Measurements from ENCODE around the gene SERINC3.
"Not testable (repeated sequence)": the region's sequence is repeated elsewhere in the genome, so short reads cannot be mapped to it uniquely, and the experiment has no call there.

The SERINC3 gene

DNA sequence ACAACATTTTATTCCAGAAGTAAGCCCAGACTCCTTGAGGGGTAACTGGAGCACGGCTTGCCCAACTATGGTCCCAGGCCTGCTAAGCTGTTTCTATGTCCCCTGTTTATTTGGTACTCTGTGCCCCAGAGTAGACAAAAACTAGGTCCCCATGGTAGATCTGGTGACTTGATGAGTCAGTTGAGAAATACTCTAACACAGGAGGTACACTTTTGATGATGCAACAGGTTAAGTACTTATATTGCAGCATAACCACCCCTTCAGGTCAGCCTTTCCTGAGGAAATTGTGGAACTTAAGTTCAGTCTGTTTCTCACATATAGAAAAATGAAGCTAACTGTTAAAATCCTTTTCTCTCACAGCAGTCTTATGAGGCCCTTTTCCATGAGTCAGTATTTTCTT, 26.6 kb downstream of the SERINC3 start:
- in situ Hi-C loops (cut with MboI; ENCODE audit: low sequenced_read_pairs), result no loop called here

DNA sequence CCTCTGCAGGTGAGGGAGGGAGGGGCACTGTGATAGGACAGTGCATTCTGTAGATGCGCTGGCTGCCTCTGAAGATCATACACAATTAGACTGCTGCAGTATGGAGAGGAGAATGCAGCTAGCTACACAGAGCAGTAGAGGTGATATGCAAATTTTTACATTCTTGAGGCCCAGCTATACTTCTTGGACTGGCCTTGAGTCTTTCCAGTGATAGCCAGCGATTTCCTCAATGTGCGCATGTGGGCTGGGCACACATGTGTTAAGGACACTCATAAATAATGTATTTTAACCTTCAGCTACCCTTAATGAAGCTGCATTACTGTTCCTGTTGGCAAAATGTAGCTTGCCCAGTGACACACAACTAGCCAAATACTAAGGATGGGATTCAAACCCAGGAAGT, 27.2 kb downstream of the SERINC3 start:
- in situ Hi-C loops (cut with MboI; ENCODE audit: low sequenced_read_pairs), result no loop called here

DNA sequence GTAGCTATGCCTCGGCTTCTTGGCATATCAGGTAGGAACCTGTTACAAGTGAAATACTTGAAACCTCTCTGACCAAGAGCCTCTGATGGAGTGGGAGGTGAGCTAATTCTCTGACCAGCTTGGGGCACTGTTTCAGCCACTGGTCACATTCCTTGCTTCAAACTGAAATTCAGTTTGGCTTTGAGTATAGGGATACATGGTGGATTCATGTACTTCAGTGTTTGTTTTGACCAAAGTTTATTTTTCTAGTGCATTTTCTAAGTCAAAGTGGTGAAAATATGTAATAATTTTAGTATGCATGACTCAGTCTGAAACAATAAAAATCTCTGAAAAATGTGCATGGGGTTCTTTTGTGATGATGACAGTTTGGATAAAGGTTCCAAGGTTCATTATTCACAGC, 27.6 kb downstream of the SERINC3 start:
- in situ Hi-C loops (cut with MboI; ENCODE audit: low sequenced_read_pairs), result no loop called here

DNA sequence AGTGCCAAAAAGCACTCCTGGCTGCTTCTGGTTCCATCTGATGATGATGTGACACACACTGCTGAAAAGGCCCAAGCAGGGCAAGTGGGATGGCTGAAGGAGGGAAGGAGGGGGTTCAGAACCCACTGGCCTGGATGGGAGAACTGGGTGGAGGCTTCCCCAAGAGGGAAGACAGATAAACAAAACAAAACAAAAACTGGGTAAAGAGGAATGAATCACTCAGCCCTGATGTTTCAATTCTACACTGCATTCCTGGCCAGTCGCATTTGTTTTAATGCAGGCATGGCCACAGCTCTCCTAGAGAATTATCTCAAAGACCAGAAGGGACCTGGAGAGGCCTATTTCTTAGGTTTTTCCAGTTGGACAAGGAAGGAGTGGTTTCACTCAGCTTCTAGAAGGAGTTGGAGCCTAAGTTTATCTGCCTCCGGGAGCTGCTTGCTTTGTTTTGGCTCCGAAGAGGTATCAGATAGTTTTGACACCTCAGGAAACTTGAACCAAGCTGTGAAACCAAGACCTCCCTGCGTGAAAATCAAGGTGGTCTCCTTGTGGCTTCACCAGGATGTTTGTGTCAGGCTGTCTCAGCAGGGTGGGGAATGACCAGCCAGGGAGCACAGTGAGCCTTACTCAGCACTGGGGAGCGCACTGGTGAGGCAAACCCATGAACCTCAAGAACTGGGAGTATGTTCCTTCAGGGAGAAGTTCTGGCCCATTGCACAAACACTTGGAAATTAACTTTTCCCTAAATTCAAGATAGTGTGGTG, 30.1 kb downstream of the SERINC3 start:
- in situ Hi-C loops (cut with MboI; ENCODE audit: low sequenced_read_pairs), result no loop called here

DNA sequence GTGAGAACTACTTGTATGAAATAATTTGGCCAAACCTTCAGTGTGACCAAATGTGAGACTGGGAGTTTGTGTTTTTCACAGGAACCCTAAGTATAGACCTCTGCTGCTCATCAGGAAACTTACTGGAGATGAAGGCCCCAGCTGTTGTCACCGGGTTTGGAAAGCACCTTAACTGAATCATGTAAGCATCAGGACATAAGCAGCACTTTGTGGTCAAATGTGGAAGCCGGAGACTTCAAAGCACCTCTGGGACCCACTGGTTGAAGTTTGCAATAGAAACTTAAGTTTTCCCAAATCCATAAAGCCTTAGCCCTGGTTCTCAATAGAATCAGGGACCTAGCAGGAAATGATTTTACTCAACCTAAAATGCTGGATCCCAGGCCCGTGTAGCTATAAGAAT, 31.9 kb downstream of the SERINC3 start:
- in situ Hi-C loops (cut with MboI; ENCODE audit: low sequenced_read_pairs), result no loop called here

DNA sequence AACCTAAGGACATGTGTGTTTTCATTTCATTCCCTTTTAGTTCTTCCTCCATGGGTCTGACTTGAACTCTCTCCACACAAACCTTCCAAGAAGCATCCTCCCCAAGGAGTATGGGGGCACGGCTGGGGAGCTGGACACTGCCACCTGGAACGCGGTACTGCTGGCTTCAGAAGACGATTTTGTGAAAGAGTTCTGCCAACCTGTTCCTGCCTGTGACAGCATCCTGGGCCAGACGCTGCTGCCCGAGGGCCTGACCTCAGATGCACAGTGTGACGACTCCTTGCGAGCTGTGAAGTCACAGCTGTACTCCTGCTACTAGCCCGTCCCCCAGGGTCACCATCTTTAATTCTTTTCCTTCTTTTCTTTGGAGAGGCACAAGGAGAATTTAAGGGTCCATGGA, 32.6 kb downstream of the SERINC3 start:
- in situ Hi-C loops (cut with MboI; ENCODE audit: low sequenced_read_pairs), result no loop called here

DNA sequence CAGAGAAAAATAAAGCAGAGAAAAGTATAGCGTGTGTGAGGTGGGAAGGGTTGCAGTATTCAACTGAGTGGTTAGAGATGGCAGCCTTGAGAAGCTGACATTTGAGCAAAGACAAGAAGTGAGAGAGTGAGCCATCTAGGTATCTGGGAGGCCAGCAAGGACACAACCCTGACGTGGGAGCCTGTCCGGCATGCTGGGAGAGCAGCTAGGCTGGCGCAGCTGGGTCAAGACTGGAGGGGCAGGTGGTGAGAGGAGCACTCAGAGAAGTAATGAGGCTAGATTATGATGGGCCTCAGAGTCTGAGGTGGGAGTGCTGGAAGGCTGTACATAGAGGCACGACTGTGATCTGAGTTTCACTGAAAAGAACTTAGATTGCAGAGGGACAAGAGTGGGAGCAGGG, 33.3 kb downstream of the SERINC3 start:
- in situ Hi-C loops (cut with MboI; ENCODE audit: low sequenced_read_pairs), result no loop called here

DNA sequence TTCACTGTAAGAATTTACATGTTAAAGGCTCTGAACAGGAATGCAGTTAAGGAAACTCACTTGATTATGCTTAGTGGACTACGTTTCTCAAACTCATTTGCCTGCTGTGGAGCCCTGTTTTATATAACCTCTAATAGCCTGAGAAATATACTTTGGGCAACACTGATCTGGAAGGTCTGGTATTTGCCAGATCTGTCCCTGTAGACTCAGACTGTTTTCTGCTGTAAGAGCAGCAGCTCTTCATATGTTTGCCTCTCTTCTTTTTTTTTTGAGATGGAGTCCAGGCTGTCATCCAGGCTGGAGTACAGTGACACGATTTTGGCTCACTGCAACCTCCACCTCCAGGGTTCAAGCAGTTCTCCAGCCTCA, 36.1 kb downstream of the SERINC3 start:
- in situ Hi-C loops (cut with MboI; ENCODE audit: low sequenced_read_pairs), result no loop called here

DNA sequence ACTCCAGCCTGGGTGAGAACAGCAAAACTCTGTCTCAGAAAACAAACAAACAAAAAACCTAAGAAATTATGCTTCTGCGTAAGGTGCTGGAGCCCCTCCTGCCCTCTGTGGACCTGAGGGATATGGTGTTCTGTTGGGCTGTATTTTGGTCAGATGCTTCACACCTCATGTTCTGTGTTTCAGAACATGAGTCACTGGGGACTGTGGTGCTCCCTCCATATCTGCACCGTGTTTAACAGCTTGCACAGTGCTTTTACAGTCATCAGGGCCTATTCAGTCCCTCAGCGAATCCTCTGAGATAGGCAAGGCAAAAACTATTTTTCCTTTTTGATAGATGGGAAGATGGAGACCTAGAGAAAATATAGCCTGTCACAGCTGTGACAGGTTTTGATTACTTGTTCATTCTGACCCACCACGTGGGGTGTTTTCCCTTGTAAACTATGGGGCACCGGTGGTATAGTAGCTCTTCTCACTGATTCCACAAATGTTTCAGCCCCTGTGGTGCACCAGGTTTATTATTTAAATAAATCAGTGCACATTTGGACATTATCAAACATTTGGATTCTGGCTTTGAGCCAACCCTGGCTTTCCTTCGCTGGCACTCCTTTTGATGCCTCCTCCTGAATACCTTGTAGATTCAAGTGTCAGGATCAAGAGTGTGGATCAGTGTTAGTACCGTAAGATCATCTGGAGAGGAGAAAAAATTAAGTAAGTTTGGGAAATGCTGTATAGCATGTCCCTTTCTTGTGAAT, 36.6 kb downstream of the SERINC3 start:
- in situ Hi-C loops (cut with MboI; ENCODE audit: low sequenced_read_pairs), result no loop called here

DNA sequence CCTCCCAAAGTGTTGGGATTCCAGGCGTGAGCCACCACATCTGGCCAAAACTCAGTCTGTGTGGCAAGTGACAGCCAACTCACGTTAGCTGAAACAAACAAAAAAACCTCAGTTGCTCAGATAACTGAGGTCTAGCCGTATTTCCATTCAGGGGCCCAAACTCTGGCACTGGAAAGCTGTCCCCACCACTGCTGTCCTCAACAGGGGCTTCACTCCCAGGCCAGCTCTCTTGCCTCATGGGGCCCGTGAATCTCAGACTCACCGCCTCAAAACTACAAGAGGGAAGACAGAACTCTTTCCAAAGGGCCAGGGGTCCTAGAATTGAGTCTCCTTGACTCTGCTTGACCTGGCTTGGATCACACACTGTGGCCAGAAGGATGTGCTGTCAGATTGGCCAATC, 38.8 kb downstream of the SERINC3 start:
- in situ Hi-C loops (cut with MboI; ENCODE audit: low sequenced_read_pairs), result no loop called here

DNA sequence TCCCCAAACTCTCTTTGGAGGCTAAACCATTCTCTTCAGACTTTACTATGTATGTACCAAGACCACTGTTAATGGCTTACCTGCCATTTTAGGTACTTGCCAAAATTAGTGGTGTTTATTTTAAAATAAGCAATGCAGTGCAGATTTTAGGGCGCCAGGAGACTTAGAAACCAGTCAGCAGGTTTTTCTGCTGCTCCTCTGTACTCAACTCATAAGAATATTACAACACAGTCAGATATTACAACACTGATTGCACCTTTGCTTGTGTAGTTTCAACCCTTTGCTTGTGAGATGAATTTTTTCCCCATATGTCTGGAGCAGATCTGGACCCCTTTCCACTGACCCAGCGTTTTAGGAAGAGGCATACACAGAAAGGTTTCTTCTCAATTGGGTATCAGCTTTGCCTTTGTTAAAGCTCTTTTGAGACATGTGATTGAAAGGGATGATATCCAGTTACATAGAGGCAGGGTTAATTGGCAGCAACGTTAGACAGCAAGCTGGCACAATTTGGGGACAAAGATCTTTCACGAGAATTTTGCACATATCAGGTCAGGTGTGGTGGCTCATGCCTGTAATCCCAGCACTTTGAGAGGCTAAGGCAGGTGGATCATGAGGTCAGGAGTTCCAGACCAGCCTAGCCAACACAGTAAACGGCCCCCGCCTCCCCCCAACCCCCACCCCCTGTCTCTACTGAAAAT, 40.0 kb downstream of the SERINC3 start:
- in situ Hi-C loops (cut with MboI; ENCODE audit: low sequenced_read_pairs), result no loop called here

DNA sequence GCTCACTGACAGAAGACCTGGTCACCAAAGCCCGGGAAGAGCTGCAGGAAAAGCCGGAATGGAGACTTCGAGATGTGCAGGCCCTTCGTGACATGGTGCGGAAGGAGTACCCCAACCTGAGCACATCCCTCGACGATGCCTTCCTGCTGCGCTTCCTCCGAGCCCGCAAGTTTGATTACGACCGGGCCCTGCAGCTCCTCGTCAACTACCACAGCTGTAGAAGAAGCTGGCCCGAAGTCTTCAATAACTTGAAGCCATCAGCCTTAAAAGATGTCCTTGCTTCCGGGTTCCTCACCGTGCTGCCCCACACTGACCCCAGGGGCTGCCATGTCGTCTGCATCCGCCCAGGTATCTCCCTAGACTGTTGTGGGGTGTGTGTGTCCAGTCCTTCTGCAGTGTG, 41.8 kb downstream of the SERINC3 start:
- in situ Hi-C loops (cut with MboI; ENCODE audit: low sequenced_read_pairs), result no loop called here

DNA sequence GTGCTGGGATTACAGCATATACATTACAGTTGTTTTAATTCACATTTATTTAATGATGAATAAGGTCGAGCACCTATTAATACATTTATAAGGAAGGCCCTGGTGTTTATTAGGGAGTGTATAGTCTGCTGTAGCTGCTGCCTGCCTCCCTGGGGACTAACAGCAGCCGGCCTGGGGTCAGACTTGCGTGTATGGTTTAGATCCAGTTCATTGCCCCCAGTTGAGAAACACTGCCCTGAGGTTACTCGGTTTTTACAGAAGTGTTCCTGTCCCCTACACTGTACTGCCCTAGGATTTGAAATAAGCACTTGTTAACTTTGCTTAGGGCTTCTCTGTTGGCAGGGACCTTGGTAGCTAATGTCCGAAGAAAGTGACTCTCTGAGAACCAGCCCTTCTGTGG, 42.2 kb downstream of the SERINC3 start:
- in situ Hi-C loops (cut with MboI; ENCODE audit: low sequenced_read_pairs), result no loop called here

DNA sequence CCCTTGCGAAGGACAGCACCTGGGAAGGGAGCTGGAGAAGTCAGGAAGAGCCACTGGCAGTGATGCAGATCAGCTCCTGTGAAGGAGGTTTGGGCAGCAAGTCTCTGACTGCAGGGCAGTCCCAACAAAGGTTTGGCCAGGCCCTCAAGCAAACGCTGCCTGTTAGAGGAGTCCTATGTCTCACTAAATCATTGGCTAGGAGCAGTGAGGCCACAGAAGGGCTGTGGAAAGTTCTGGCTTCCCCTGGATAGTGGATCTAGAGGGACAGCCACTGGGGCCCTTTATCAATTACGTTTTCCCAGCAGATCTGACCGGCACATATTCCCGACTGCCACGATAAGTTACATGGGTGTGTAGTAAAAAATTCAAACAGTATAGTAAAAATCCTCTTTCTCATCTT, 43.7 kb downstream of the SERINC3 start:
- in situ Hi-C loops (cut with MboI; ENCODE audit: low sequenced_read_pairs), result no loop called here

DNA sequence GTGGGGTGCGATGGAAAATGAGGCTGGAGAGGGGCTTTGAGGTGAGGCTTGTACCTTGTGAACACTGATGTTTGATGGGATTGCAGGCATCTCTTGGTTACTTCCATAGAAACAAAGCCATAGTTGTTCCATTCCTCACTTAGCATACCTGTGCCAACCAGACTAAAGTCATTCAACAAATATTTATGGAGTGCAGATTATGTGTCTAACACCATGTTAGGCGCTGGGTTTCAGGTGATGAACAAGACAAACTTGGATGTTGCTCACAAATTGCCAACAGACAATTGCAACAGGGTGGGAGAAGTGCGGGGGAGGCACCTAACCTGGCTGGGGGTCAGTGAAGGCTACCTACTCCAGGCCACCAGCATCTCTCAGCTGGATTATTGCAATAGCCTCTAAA, 44.7 kb downstream of the SERINC3 start:
- in situ Hi-C loops (cut with MboI; ENCODE audit: low sequenced_read_pairs), result no loop called here

DNA sequence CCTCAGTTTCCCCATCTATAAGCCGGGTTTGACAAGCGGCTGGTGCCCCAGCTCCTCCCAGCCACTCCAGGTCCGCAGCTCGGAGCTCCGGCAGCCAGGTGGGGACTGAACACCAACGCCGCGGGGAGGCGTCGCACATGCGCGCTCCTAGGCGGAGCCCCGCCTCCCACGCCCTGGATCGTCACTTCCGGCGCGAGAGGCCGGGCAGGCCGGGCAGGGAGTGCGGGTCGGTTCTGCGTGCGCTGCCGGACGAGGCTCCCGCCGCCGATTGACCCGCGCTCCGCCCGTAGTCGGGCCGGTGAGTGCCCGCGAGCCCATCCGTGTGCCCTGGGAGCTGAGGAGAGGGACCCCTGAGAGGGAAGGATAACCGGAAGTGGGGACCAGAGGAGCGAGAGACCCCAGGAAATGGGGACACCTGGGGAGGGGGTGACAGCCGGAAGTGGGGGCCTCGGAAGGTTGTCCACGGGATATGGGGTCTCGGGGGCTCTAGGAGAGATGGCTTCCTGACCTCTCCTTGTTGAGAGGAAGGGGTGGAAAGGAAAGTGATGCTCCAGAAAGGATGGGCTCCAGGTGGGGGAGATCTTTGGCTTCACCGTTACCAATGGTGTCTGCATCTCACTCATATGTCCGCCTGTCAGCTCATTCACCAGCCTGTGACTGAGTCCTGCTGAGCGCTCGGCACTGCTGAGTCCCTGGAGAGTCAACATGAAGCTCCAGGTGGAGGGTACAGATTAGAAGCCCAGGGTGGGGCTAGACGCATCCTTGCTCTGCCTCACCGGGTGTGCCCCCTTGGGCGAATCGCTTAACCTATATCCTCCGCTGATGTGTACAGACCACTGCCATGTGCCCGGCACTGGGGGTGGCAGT, 45.9 kb downstream of the SERINC3 start, which contains the start of gene TTPAL:
Gene TTPAL, plus strand, starts transcription at position 181 of the 867 bp plus-strand sequence. CDS start 4,126 bp downstream, outside the sequence.
- in situ Hi-C loops (cut with MboI; ENCODE audit: low sequenced_read_pairs), result no loop called here

DNA sequence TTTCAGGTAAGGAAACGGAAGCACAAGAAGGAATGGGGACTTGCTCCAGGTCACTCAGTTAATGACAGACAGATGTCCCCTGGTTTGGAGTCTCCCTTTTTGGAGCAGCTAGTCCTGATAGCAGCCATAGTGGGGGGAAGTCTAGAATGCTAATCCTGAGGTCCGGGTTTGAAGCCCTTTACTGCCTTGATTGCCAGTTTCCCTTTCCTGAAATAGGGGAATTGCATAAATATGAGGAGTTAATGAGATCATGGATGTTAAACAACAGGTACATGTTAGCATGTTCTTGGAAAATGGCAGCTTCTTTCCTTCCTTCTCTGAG, 46.5 kb downstream of the SERINC3 start:
- in situ Hi-C loops (cut with MboI; ENCODE audit: low sequenced_read_pairs), result no loop called here

DNA sequence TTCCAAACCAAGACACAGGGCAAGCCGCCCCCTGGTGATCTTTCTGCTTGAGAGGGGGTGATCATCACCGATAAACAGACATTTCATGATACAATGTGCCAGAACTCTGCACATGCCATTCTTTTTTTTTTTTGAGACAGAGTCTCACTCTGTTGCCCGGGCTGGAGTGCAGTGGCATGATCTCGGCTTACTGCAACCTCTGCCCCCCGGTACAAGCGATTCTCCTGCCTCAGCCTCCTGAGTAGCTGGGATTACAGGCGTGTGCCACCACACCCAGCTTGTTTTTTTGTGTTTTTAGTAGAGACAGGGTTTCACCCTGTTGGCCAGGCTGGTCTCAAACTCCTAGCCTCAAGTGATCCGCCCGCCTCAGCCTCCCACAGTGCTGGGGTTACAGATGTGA, 49.6 kb downstream of the SERINC3 start:
- in situ Hi-C loops (cut with MboI; ENCODE audit: low sequenced_read_pairs), result not testable (repeated sequence)

DNA sequence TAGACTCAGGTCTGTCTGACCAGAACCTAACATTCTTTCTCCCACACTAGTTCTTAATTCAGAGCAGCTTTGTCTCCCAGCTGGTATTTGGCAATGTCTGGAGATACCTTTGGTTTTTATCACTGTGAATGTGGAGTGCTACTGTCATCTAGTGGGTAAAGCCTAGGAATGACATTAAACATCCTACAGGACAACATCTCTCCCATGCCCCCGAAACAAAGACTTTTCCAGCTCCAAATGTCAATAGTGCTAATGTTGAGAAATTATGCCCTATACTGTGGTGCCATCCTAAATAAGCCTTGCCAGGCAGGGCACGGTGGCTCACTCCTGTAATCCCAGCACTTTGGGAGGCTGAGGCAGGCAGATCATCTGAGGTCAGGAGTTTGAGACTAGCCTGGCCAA, 50.4 kb downstream of the SERINC3 start:
- in situ Hi-C loops (cut with MboI; ENCODE audit: low sequenced_read_pairs), result no loop called here

DNA sequence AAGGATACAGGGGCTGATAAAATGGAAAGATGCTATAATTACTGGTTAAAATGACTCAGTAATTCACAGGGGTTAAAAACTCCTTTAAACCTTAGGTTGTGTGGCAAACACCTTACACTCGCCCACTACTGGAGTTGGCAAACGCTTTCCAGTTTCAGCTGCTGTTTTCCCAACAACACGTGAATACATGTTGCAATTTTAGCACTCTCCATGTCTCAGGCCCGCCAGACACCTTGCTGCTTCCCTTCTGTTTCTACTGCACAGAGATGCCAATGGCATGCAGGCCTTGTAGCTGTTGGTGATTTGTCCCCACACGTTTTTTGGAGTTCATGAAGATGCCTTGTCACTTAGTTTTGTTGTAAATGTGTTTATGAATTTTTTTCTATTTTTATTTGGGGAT, 51.5 kb downstream of the SERINC3 start:
- in situ Hi-C loops (cut with MboI; ENCODE audit: low sequenced_read_pairs), result no loop called here

Measured in hTERT RPE-1 (cell line).